Chondrocyte (in vitro differentiated cells): ENCODE results near the gene MAP2K1. TPM values are rescaled to one million over a fixed set of nuclear protein-coding genes. Genes with fewer than 3 reads are reported as not detected.

Source experiments
- DNase-seq: peaks from one replicate; pipeline ENCODE4 v3.0.0; 2021; ENCODE audit warnings: mixed read lengths, low spot score
- H3K27ac Mint-ChIP-seq: one replicate; pipeline ENCODE4 v1.8.0; 2021; ENCODE audit warnings: mild to moderate bottlenecking, moderate library complexity, mixed read lengths; ENCODE audit not compliant: unreplicated experiment
- H3K27me3 Mint-ChIP-seq: 2 replicates; pipeline ENCODE4 v1.8.0; 2021; ENCODE audit warnings: low read depth, mixed read lengths
- H3K36me3 Mint-ChIP-seq: 2 replicates; pipeline ENCODE4 v1.8.0; 2021; ENCODE audit warnings: low read depth, mixed read lengths
- H3K4me1 Mint-ChIP-seq: 2 replicates; pipeline ENCODE4 v1.8.0; 2021; ENCODE audit warnings: low read depth, mild to moderate bottlenecking, mixed read lengths
- H3K4me3 Mint-ChIP-seq: one replicate; pipeline ENCODE4 v1.8.0; 2021; ENCODE audit warnings: mild to moderate bottlenecking, moderate library complexity, mixed read lengths; ENCODE audit not compliant: unreplicated experiment
- H3K9me3 Mint-ChIP-seq: 2 replicates; pipeline ENCODE4 v1.8.0; 2021; ENCODE audit warnings: low read depth, mixed read lengths
- microRNA-seq: library from miRNA; unstranded; fragments of <30 nt; microRNA quantifications from one replicate; pipeline ENCODE4 v1.2.0, GENCODE V29; 2020; ENCODE audit warnings: borderline number of aligned reads
- total RNA-seq: library from RNA; stranded (reverse); gene quantifications from 3 replicates; pipeline ENCODE4 v1.2.1, GENCODE V29; 2021
- TF ChIP-seq, protein P1 (sequence below): fragments of 200-600 bp; sonication (generic); IDR thresholded peaks from 2 replicates; pipeline ENCODE4 v1.5.0; 2021; ENCODE audit warnings: antibody characterized with exemption, mild to moderate bottlenecking, moderate library complexity

MAP2K1 gene
- total RNA-seq, 1 donor from 2014 or later, result 49.7 TPM

DNA sequence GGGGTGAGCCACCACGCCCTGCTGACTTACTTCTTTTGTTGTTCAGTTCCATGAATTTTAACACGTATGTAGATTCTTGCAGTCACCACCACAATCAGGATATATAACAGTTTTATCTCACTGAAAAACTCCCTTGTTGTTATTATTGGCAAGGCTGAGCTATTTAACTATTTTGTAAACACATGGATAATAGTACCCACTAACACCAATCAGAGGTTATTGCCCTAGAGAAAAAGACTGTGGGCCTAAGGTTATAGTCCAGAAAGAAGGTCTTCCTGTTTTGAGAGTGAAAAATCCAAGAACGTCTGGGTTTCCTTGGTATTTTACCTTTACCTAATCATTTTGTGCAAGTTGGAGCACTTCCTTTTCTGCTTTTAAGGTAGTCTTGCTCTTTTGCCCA, 127.9 kb downstream of the MAP2K1 start:
- Mint-ChIP-seq H3K27me3 (no peaks in the 10 kb centered on the region), H3K27ac (no peak overlapping the region), H3K4me3 (no peak overlapping the region), H3K9me3 (no peaks in the 10 kb centered on the region), H3K4me1 (no peaks in the 10 kb centered on the region), H3K36me3 (peaks cover 12% of the 10 kb centered on the region)
- no peak for DNase-seq
- TF ChIP-seq, protein P1, sequence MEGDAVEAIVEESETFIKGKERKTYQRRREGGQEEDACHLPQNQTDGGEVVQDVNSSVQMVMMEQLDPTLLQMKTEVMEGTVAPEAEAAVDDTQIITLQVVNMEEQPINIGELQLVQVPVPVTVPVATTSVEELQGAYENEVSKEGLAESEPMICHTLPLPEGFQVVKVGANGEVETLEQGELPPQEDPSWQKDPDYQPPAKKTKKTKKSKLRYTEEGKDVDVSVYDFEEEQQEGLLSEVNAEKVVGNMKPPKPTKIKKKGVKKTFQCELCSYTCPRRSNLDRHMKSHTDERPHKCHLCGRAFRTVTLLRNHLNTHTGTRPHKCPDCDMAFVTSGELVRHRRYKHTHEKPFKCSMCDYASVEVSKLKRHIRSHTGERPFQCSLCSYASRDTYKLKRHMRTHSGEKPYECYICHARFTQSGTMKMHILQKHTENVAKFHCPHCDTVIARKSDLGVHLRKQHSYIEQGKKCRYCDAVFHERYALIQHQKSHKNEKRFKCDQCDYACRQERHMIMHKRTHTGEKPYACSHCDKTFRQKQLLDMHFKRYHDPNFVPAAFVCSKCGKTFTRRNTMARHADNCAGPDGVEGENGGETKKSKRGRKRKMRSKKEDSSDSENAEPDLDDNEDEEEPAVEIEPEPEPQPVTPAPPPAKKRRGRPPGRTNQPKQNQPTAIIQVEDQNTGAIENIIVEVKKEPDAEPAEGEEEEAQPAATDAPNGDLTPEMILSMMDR, result no peak

DNA sequence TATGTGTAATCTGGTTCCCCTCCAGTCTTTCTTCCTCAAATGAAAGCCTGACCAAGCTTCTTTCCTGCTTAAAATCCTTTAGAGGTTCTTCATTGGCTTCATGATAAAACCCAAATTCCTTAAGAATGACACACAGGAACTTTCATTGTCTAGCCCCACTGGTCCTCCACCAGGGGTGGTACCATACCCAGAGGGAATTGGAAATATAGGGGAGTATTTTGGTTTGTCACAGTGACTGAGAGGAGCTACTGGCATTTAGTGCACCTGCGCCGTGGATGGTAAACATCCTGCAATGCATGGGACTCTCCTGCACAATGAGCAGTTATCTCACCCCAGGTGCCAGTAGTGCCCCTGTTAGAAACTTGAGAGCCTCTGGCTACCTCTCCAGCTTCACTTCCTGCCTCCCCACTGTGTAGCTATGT, 129.2 kb downstream of the MAP2K1 start:
- TF ChIP-seq, protein P1, result no peak
- no peaks in the 10 kb centered on the region for H3K27me3 Mint-ChIP-seq
- H3K36me3 Mint-ChIP-seq, result peaks cover 12% of the 10 kb centered on the region
- H3K4me3 Mint-ChIP-seq, result no peak overlapping the region
- no peak for DNase-seq
- H3K4me1 Mint-ChIP-seq, result no peaks in the 10 kb centered on the region
- H3K9me3 Mint-ChIP-seq, result no peaks in the 10 kb centered on the region
- H3K27ac Mint-ChIP-seq, result no peak overlapping the region

DNA sequence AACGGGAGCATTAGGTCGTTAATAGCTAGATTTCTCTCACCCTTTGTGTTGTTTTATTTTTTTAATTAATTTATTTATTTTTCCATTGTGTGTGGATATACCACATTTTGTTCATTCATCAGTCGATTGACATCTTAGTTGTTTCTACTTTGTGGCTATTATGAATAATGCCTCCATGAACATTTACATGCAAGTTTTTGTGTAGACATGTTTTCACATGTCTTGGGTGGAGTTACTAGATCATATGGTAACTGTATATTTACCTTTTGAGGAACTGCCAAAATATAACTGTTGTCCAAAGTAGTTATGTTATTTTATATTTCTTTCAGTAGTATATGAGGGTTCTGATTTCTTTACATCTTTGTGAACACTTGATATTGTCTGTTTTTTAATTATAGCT, 137.2 kb downstream of the MAP2K1 start:
- Mint-ChIP-seq H3K36me3 (peaks cover 11% of the 10 kb centered on the region), H3K4me3 (no peak overlapping the region), H3K27me3 (no peaks in the 10 kb centered on the region), H3K9me3 (no peaks in the 10 kb centered on the region), H3K4me1 (no peaks in the 10 kb centered on the region), H3K27ac (no peak overlapping the region)
- DNase-seq, result no peak
- TF ChIP-seq, protein P1, result no peak

GRCh38 chr15:66524838-66525237, 138.1 kb downstream of the MAP2K1 start:
- TF ChIP-seq, protein P1, result no peak
- H3K4me1 Mint-ChIP-seq, result no peaks in the 10 kb centered on the region
- peaks cover 15% of the 10 kb centered on the region for H3K36me3 Mint-ChIP-seq
- no peak for DNase-seq
- no peak overlapping the region for H3K27ac Mint-ChIP-seq
- H3K4me3 Mint-ChIP-seq, result no peak overlapping the region
- no peaks in the 10 kb centered on the region for H3K27me3 Mint-ChIP-seq
- no peaks in the 10 kb centered on the region for H3K9me3 Mint-ChIP-seq

DNA sequence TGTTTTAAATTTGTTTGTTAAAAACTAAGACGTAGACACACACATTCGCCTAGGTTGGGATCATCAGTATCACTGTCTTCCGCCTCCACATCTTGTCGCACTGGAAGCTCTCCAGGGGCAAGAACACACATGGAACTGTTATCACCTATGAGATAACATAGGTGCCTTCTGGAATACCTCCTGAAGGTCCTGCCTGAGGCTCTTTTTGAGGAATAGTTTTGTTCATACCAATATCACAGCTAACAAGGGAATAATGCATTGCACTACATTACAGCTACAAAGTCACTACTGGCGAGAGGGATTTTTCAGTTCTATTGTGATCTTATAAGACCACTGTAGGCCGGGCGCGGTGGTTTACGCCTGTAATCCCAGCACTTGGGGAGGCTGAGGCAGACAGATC, 148.3 kb downstream of the MAP2K1 start:
- Mint-ChIP-seq H3K9me3 (no peaks in the 10 kb centered on the region), H3K4me3 (no peak overlapping the region), H3K36me3 (peaks cover 17% of the 10 kb centered on the region), H3K27ac (no peak overlapping the region), H3K27me3 (no peaks in the 10 kb centered on the region), H3K4me1 (no peaks in the 10 kb centered on the region)
- DNase-seq, result no peak
- TF ChIP-seq, protein P1, result no peak

Small RNA genes within 50 kb of the gene (microRNA-seq; reads per million reads assigned to microRNA genes)
- not detected for gene MIR4512

Other genes with a start within 250 kb of the MAP2K1 start
- gene MEGF11, start 133.2 kb upstream of the MAP2K1 start, total RNA-seq, result not detected in 3 replicates
- gene DIS3L, start 93.3 kb upstream of the MAP2K1 start, total RNA-seq, result 18.6 to 26.1 TPM (median 18.9 TPM) in 3 replicates
- 6.3 to 11.9 TPM (median 8.2 TPM) in 3 replicates for gene TIPIN, start 30.2 kb upstream of the MAP2K1 start, total RNA-seq
- 13.9 to 27.7 TPM (median 15.0 TPM) in 3 replicates for gene SNAPC5, start 110.8 kb downstream of the MAP2K1 start, total RNA-seq
- 1,774 to 1,912 TPM (median 1,787 TPM) in 3 replicates for gene RPL4, start 117.9 kb downstream of the MAP2K1 start, total RNA-seq
- 10.0 to 17.5 TPM (median 11.0 TPM) in 3 replicates for gene ZWILCH, start 118.4 kb downstream of the MAP2K1 start, total RNA-seq
- gene LCTL, start 179.1 kb downstream of the MAP2K1 start, total RNA-seq, result 0.31 to 0.50 TPM (median 0.31 TPM) in 3 replicates